Motor neuron (in vitro differentiated cells): Measurements from ENCODE around the gene TTL. TPM values are rescaled to one million over a fixed set of nuclear protein-coding genes. Genes with fewer than 3 reads are reported as not detected.
A peak's percentile ranks its signal among the peaks of the same experiment; 100 is the strongest.

Source experiments
- ATAC-seq, 8 experiments: fragments of 200-7000 bp; cut with Tn5 transposase; replicated peaks in 6 of 8; 2 replicates each; pipeline ENCODE4 v1.8.0; 2021; ENCODE audit warnings: mild to moderate bottlenecking in 8 of 8, moderate library complexity in 8 of 8
- H3K27ac ChIP-seq, 2 donors: fragments of 250-450 bp; sonication (Bioruptor Pico); 2 replicates each; pipeline ENCODE4 v1.9.0; 2021; ENCODE audit warnings: antibody characterized with exemption in 2 of 2, mild to moderate bottlenecking in 2 of 2, moderate library complexity in 1 of 2
- H3K4me1 ChIP-seq, 2 donors: fragments of 250-450 bp; sonication (Bioruptor Pico); replicated peaks in 1 of 2; 2 replicates each; pipeline ENCODE4 v1.6.1; 2021; ENCODE audit warnings: antibody characterized with exemption in 2 of 2, mild to moderate bottlenecking in 2 of 2, moderate library complexity in 1 of 2
- H3K4me3 ChIP-seq, 5 donors: fragments of 250-450 bp; sonication (Bioruptor Pico); 2 replicates each; pipeline ENCODE4 v1.9.0; 2021; ENCODE audit warnings: antibody characterized with exemption in 5 of 5, mild to moderate bottlenecking in 5 of 5, moderate library complexity in 4 of 5
- WGBS, 10 experiments: fragments of 450-650 bp; shearing (Covaris generic); methylation state at CpG; one replicate each; pipeline ENCODE4 v1.0.0; 2022; 5-methylcytosine and 5-hydroxymethylcytosine counted together
- in situ Hi-C, 9 experiments: fragments of 400-800 bp; cut with MboI; loops; one replicate each; pipeline ENCODE4 v1.15.0; 2021; ENCODE audit warnings: low sequenced_read_pairs in 9 of 9, low pct_unique_long_range_greater_than_20kb in 2 of 9; ENCODE audit not compliant: unreplicated experiment in 9 of 9
- total RNA-seq, 8 experiments: library from RNA; unstranded; fragments of 300-600 nt; gene quantifications; 2 replicates each; pipeline versions ENCODE4 v1.2.3 to v1.2.4, GENCODE V29; 2022

TTL gene
- total RNA-seq, 8 experiments from 2014 or later = 15.0 to 51.1 (median 37.5) TPM

DNA sequence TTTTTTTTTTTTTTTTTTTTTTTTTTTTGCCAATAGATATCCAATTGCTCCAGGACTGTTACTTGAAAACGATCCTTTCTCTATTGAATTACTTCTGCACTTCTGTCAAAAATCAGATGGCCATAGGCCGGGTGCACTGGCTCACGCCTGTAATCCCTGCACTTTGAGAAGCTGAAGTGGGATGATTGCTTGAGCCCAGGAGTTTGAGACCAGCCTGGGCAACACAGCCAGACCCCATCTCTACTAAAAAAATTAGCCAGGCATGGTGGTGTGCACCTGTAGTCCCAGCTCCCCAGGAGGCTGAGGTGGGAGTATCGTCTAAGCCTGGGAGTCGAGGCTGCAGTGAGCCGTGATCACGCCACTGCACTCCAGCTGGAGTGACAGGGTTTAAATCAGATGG, 98.1 kb downstream of the TTL start:
- no peak for ATAC-seq
- no peak overlapping the region for H3K4me3 ChIP-seq
- peaks cover 3 to 7% of the 10 kb centered on the region in 2 donors for H3K4me1 ChIP-seq
- in situ Hi-C loops = no loop called here
- no peak overlapping the region for H3K27ac ChIP-seq
- 50 to 100% (median 87%) methylated on average over 1 to 7 of the region's 7 CpGs; no CpG with 5 or more reads in 2 of the 10 experiments for whole genome bisulfite sequencing, 10 experiments

DNA sequence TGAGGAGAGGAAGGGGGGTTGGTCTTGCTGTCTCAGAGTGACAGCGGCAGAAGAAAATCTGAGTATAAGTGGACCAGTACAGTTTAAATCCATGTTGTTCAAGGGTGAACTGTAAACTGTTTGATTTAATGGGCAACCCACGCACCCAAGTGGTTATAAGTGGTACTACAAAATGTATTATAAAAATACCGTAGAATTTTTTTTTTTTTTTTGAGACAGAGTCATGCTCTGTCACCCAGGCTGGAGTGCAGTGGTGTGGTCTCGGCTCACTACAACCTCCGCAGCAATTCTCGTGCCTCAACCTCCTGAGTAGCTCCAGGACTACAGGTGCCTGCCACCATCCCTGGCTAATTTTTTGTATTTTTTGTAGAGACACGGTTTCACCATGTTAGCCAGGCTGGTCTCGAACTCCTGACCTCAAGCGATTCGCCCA, 100.4 kb downstream of the TTL start:
- no peak overlapping the region for H3K27ac ChIP-seq
- peaks cover 12 to 14% of the 10 kb centered on the region in 2 donors for H3K4me1 ChIP-seq
- no peak overlapping the region for H3K4me3 ChIP-seq
- ATAC-seq = peak in 4 of 8 experiments; percentile 0 to 2 (median 1)
- WGBS, 10 experiments = 0 to 63% (median 40%) methylated on average over 1 to 7 of the region's 10 CpGs; no CpG with 5 or more reads in 1 of the 10 experiments
- in situ Hi-C loops = no loop called here

DNA sequence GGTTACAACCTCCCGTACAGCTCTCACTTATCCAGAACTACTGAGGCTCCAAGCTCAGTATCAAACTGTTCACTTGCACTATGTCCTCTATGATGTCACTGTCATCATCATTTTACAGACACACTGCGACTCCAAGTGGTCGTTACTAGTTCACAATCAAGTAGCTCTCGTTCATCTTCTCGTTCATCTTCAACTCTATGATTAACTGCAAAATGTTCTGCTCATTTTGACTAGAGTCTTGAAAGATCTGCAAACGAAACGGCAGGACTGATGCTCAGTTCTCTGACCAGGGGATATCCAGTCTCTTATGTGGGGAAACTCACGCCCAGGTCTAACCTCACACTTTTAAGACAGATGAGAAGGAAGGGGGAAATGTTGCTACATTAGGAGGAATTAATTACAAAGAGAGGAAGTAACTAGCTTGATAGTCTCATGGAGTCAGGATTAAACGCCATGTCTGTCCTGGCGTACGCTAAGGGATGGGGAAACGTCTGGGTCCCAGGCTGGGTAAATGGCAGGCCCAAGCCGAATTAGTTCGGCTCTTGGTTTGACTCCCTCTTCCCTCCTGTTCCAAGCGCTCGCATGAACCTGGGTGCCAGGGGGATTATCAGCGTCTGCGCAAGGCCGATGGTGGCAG, 101.7 kb downstream of the TTL start:
- no peak for ATAC-seq
- H3K27ac ChIP-seq = peak overlapping the region; percentile 89 to 91

DNA sequence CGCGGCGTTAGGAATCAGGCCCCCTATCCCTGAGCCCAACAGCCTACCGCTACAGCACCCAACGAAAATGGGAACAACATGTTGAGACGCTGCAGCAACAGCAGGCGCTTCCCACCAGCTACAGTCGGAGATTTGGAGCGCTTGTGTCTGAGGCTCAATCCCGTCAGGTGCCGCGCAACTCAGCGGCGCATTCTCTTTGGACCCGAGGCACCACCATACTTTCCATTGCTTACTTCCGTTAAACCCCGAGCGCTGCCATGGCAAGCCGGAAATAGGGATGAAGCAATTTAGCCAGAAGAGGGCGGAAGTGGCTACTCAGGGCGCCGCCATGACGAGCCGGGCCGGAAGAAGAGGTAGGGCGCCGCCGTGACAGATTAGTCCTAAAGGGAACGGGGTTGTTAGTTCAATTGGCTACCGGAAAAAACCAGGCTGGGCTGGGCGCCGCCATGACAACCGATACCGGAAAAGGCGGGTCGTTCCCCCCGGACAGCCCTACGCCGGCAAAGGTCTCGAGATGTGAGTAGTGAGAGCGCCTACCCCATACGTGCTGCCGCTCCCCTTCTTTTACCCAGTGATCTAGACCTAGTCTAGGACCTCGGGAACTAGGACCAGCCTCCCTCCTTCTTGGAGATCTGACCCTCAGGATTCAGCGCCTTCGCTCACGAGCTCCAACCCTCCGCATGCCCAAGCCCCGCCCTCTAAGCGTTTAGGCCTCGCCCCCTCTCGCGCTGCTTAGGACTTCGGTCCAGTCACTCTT, 102.4 kb downstream of the TTL start, which contains the start of gene CHCHD5:
TSS of gene CHCHD5 (plus strand) at position 476 of the 757 bp plus-strand sequence. CDS start at position 515, 39 bp downstream.
- Histone ChIP-seq H3K4me3 (peak within 1 kb of the TSS; percentile 46 to 78 (median 52)), H3K27ac (peak within 1 kb of the TSS; percentile 89 to 91), H3K4me1 (peaks cover 12 to 14% of the 10 kb centered on the region in 2 donors)
- ATAC-seq = peak; percentile 80 to 93 (median 92)
- in situ Hi-C loops = no loop called here
- 0 to 5% (median 0%) methylated on average over 1 to 21 of the region's 54 CpGs; no CpG with 5 or more reads in 3 of the 10 experiments for WGBS, 10 experiments

More for the DNA sequence above, 101.7 kb downstream of the TTL start:
- peak overlapping the region; percentile 46 to 78 (median 52) for H3K4me3 ChIP-seq
- in situ Hi-C loops = no loop called here
- 8 to 100% (median 53%) methylated on average over 1 to 13 of the region's 19 CpGs for WGBS, 10 experiments
- H3K4me1 ChIP-seq = peaks cover 12 to 14% of the 10 kb centered on the region in 2 donors

- in situ Hi-C loops = no loop called here
- H3K4me1 ChIP-seq = peaks cover 12 to 14% of the 10 kb centered on the region in 2 donors
- ATAC-seq = no peak
- H3K27ac ChIP-seq = peak overlapping the region; percentile 89 to 91
- H3K4me3 ChIP-seq = peak overlapping the region; percentile 46 to 78 (median 52)
- 0 to 100% (median 79%) methylated on average over 1 to 2 of the region's 3 CpGs; no CpG with 5 or more reads in 7 of the 10 experiments for WGBS, 10 experiments
Observed at GRCh38 chr2:112584891-112585250, 102.9 kb downstream of the TTL start.

DNA sequence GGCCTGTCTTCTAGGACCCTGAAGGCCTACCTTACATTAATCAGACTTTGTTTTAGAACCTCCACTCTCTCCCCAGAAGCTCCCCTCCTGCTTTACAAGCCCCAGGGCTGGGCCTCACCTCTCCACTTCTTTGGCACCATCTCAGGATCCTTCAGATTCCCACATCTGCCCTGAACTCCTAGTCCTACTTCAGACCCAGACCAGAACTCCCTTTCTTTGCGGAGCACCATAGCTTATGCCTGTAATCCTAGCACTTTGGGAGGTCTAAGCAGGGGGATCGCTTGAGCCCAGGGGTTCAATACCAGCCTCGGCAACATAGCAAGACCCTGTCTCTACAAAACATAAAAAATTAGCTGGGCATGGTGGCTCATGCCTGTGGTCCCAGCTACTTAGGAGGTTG, 103.4 kb downstream of the TTL start:
- WGBS, 10 experiments = 83 to 100% (median 93%) methylated on average over 1 to 2 of the region's 3 CpGs; no CpG with 5 or more reads in 4 of the 10 experiments
- peaks cover 12 to 14% of the 10 kb centered on the region in 2 donors for H3K4me1 ChIP-seq
- in situ Hi-C loops = no loop called here
- H3K4me3 ChIP-seq = peak overlapping the region; percentile 46 to 78 (median 52)
- ATAC-seq = no peak
- H3K27ac ChIP-seq = peak overlapping the region; percentile 89 to 91

DNA sequence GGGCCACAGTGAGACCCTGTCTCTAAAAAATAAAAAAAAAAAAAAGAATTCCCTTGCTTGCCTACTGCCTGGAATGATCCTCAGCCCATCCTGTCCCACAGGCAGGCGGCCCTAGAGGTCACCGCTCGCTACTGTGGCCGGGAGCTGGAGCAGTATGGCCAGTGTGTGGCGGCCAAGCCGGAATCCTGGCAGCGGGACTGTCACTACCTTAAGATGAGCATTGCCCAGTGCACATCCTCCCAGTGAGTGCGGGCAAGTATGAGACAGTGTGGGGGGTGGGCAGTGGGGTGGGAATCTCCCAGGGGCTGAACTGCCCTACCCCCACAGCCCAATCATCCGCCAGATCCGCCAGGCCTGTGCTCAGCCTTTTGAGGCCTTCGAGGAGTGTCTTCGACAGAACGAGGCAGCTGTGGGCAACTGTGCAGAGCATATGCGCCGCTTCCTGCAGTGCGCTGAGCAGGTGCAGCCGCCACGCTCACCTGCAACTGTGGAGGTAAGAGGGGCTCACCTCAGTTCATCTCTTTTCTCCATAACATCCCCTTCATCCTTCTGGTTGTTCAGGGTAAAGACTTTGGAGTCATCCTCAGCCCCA, 104.0 kb downstream of the TTL start:
- in situ Hi-C loops = no loop called here
- WGBS, 10 experiments = 96 to 100% (median 98%) methylated on average over 3 to 7 of the region's 18 CpGs; no CpG with 5 or more reads in 6 of the 10 experiments
- no peak for ATAC-seq
- peaks cover 12 to 14% of the 10 kb centered on the region in 2 donors for H3K4me1 ChIP-seq
- H3K4me3 ChIP-seq = no peak overlapping the region
- H3K27ac ChIP-seq = peak overlapping the region in 1 of 2 donors; percentile 89

- whole genome bisulfite sequencing, 10 experiments = 80 to 100% (median 100%) methylated on average over 1 to 5 of the region's 6 CpGs; no CpG with 5 or more reads in 7 of the 10 experiments
- Histone ChIP-seq H3K27ac (no peak overlapping the region), H3K4me3 (no peak overlapping the region), H3K4me1 (peaks cover 8% of the 10 kb centered on the region in 2 donors)
- ATAC-seq = no peak
- in situ Hi-C loops = no loop called here
Observed at GRCh38 chr2:112588611-112589045, 106.7 kb downstream of the TTL start.

Other genes with a start within 250 kb of the TTL start
- gene ZC3H8, start 227.1 kb upstream of the TTL start, total RNA-seq = 10 to 100 TPM; 13.7 to 43.4 (median 22.8) TPM
- gene ZC3H6, start 206.6 kb upstream of the TTL start, total RNA-seq = 10 to 100 TPM in 5 of 8 experiments, 1 to 10 TPM in 3; 3.8 to 21.2 (median 12.4) TPM
- gene RGPD8, start 48.5 kb upstream of the TTL start, total RNA-seq = 10 to 100 TPM in 6 of 8 experiments, 1 to 10 TPM in 2; 7.8 to 21.3 (median 16.0) TPM
- 10 to 100 TPM; 11.3 to 44.2 (median 15.7) TPM for gene POLR1B, start 60.3 kb downstream of the TTL start, total RNA-seq
- 10 to 100 TPM; 30.5 to 53.0 (median 35.7) TPM for gene CHCHD5, start 102.5 kb downstream of the TTL start, total RNA-seq
- gene SLC20A1, start 163.8 kb downstream of the TTL start, total RNA-seq = 10 to 100 TPM; 31.4 to 62.2 (median 47.6) TPM
- gene NT5DC4, start 238.9 kb downstream of the TTL start, total RNA-seq = under 1 TPM in 4 of 8 experiments, not detected in 4; 0.09 to 0.52 (median 0.33) TPM